Measurements from ENCODE around the gene CD2BP2. TPM values are rescaled to one million over a fixed set of nuclear protein-coding genes. Genes with fewer than 3 reads are reported as not detected.

CD2BP2 gene
- total RNA-seq, 2 donors from 2014 or later: 95.8 to 99.7 TPM

DNA sequence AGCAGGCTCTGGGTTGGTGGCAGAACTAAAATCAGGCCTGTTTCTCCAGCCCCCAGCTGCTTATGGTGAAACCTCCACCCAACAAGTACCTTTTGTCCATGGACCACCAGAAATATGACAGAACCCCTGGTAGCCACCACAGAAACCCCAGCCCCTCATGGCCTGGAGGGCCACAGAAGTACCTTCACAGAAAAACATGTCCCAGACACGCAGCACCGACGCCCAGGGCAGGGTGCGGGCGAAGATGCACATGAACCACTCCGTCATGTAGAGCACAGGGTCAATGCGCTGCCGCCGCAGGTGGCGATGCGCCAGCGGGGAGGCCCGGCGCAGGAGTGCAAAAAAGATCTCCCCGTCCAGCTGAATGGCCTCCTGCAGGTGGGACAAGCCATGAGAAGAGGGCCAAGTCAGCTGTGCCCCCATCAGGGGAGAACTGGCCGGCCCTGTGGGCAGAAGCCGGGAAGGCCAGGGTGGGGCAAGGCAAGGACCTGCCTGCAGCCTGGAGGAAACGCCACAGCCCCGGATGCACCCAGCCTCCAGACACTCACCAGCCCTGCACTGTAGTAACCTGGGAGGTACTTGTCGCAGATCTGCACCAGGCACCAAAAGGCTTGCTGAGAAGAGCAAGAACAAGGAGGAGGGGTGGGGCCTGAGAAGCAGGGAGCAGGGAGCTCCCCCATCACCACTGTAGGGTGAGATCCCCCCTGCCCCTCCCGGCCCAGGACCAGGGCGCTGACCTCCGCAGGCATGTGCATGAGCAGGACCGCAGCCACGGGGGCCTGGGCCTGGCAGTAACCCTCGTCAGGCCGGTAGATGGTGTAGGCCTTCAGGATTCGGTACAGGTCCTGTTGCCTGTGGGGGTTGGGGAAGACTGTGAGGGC, 4.1 kb upstream of the CD2BP2 start:
- peaks cover 14% of the 10 kb centered on the region for H3K36me3 Mint-ChIP-seq
- H3K27me3 Mint-ChIP-seq: no peaks in the 10 kb centered on the region
- no peak for ATAC-seq
- H3K9me3 Mint-ChIP-seq: no peaks in the 10 kb centered on the region
- peaks cover 35 to 40% of the 10 kb centered on the region in 2 donors for H3K4me1 Mint-ChIP-seq (ENCODE audit: low read depth in 2 of 2)
- no peak overlapping the region for H3K4me3 Mint-ChIP-seq
- DNase-seq (ENCODE audit: low spot score): no peak
- H3K27ac Mint-ChIP-seq: no peak overlapping the region

- no peak overlapping the region for H3K4me3 Mint-ChIP-seq
- H3K36me3 Mint-ChIP-seq: peaks cover 14% of the 10 kb centered on the region
- DNase-seq (ENCODE audit: low spot score): no peak
- H3K4me1 Mint-ChIP-seq (ENCODE audit: low read depth in 2 of 2): peaks cover 41 to 46% of the 10 kb centered on the region in 2 donors
- no peaks in the 10 kb centered on the region for H3K27me3 Mint-ChIP-seq
- no peak for ATAC-seq
- no peak overlapping the region for H3K27ac Mint-ChIP-seq
- no peaks in the 10 kb centered on the region for H3K9me3 Mint-ChIP-seq
Measured at GRCh38 chr16:30358577-30358936, 3.4 kb upstream of the CD2BP2 start.

DNA sequence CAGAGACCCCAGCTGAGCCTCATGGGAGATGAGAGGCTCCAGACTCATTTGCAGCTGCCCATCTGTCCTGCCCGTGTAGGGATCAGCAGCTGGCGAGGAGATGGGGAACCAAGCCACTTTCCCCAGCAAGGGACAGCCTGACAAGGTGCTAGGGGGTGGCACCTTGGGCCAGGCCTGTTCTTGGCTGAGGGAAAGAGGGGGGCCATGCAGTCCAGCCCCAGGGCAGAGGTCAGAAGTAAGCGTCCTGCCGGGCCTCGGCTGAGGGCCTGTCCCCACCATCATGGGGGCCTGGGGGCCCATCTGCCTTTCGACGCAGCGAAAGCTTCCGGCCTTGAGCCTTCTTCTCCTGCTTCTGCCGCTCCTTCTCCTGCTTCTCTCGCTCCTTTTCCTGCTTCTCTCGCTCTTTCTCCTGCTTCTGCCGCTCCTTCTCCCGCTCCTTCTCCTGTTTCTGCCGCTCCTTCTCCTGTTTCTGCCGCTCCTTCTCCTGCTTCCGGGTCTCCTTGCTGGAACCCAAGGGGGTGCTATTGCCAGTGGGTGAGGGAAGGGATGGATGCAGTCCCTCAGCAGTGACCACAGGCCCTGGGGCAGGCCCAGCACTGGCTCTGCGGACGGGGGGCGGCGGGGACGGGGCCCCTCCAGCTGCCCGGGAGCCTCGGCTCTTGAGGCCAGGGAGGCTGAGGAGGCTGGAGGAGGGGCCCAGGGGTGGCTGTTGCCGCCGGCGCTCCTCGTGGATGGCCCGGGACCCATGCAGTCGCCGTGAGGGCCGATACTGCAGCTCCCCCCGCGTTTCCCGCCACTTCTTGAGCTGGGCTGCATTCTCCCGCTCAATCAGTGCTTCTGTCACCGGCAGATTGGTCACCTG, 2.8 kb upstream of the CD2BP2 start:
- peaks cover 9% of the 10 kb centered on the region for H3K36me3 Mint-ChIP-seq
- H3K27me3 Mint-ChIP-seq: no peaks in the 10 kb centered on the region
- peak overlapping the region in 1 of 2 donors; percentile 99 for H3K27ac Mint-ChIP-seq
- peaks cover 36 to 45% of the 10 kb centered on the region in 2 donors for H3K4me1 Mint-ChIP-seq (ENCODE audit: low read depth in 2 of 2)
- ATAC-seq: no peak
- H3K4me3 Mint-ChIP-seq: no peak overlapping the region
- H3K9me3 Mint-ChIP-seq: no peaks in the 10 kb centered on the region
- DNase-seq (ENCODE audit: low spot score): no peak

- Mint-ChIP-seq H3K27ac (peak overlapping the region; percentile 11 to 99), H3K9me3 (no peaks in the 10 kb centered on the region), H3K36me3 (peaks cover 1% of the 10 kb centered on the region), H3K4me3 (no peak overlapping the region), H3K4me1 (ENCODE audit: low read depth in 2 of 2) (peaks cover 37 to 44% of the 10 kb centered on the region in 2 donors), H3K27me3 (no peaks in the 10 kb centered on the region)
- DNase-seq (ENCODE audit: low spot score): peak; percentile 40
- no peak for ATAC-seq
Measured at GRCh38 chr16:30357085-30357714, 2.1 kb upstream of the CD2BP2 start.

DNA sequence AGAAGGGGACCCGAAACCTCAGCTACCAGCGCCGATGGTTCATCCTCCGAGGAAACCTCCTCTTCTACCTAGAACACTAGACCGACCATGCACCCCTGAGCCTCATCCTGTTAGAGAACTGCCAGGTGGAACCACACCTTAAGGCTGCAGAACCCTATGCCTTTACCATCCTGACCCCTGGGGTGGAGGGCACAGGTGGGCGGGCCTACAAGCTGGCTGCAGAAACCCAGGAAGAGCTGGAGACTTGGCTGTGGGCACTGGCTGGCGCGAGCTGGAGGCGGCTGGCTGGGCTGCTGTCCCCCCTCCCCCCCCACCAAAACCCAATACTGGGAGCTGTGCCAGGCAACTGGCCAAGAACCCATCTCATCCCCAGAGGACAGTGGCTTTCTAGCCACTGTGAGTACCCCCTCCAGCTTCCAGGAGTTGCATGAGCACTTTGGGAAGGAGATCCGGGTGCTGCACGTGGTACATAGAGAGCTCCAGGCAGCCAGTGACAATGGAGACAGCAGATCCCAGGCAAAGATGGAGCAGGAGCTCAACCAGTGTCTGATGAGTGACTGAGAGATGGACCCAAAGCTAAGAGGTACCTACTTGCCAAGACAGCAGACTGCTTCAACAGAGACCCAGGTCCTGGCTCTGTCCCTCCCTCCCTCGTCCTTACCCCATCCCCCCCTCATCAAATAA, 1.4 kb upstream of the CD2BP2 start:
- H3K4me3 Mint-ChIP-seq: peak overlapping the region; percentile 95
- DNase-seq (ENCODE audit: low spot score): peak; percentile 56
- ATAC-seq: no peak
- peak overlapping the region; percentile 92 to 99 for H3K27ac Mint-ChIP-seq
- peaks cover 43 to 47% of the 10 kb centered on the region in 2 donors for H3K4me1 Mint-ChIP-seq (ENCODE audit: low read depth in 2 of 2)
- no peaks in the 10 kb centered on the region for H3K9me3 Mint-ChIP-seq
- H3K36me3 Mint-ChIP-seq: no peaks in the 10 kb centered on the region
- no peaks in the 10 kb centered on the region for H3K27me3 Mint-ChIP-seq

DNA sequence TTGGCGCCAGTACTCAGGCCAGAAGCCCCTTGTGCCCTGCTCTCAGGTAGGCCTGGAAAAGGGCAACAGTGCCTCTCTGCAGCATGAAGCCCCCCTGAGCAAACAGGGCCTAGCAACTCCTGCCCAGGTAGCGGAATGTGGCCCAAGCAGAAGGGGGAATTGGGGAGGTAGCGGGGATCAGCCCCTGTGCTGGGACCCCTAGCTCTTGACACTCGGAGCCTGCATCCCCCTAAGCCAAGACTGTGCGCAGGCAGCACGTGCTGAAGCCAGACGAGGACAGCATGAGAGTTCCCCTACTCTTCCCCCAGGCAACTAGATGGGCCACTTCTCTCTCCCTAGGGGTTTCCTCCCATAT, 823 bp upstream of the CD2BP2 start:
- DNase-seq (ENCODE audit: low spot score): no peak
- peaks cover 49 to 51% of the 10 kb centered on the region in 2 donors for H3K4me1 Mint-ChIP-seq (ENCODE audit: low read depth in 2 of 2)
- peak overlapping the region; percentile 95 for H3K4me3 Mint-ChIP-seq
- no peaks in the 10 kb centered on the region for H3K36me3 Mint-ChIP-seq
- peak overlapping the region; percentile 92 to 99 for H3K27ac Mint-ChIP-seq
- no peaks in the 10 kb centered on the region for H3K27me3 Mint-ChIP-seq
- no peak for ATAC-seq
- no peaks in the 10 kb centered on the region for H3K9me3 Mint-ChIP-seq

DNA sequence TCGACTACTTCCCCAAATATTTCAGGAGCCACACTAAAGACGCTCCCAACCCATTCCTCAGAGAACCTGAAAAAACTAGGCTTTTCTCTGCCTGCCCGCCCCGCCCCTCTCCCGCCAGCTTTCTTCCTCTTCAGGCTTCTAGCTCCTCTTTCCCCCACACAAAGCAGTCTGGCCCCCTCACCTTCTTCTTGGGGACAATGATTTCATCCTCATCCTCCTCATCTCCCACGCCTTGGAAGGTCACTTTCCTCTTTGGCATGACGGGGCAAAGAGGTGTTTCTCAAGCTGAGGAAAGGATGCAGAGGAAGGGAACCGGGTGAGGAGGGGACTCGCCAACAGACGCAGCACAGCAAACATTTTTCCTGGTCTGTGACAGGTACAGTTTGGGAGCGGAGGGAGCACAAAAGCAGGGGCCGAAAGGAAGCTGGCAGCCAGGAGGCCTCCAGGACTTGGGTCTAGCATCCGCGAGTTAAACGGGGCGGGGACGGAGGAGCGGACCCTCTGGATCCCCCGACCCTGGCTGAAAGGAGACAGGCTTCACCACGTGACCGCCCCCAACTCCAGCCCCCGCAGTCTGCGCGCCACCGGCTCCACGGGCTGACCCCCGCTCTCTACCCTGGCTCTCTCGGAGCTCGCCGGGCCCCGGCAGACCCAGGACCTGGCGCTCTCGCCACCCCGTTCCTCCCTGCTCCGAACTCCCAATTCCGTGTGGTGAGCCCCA, 525 bp downstream of the CD2BP2 start:
- no peak for DNase-seq (ENCODE audit: low spot score)
- Mint-ChIP-seq H3K4me1 (ENCODE audit: low read depth in 2 of 2) (peaks cover 56 to 58% of the 10 kb centered on the region in 2 donors), H3K27ac (peak overlapping the region; percentile 92 to 99), H3K4me3 (peak overlapping the region; percentile 95), H3K27me3 (no peaks in the 10 kb centered on the region), H3K36me3 (peaks cover 5% of the 10 kb centered on the region), H3K9me3 (no peaks in the 10 kb centered on the region)
- ATAC-seq: peak; percentile 22 to 40

DNA sequence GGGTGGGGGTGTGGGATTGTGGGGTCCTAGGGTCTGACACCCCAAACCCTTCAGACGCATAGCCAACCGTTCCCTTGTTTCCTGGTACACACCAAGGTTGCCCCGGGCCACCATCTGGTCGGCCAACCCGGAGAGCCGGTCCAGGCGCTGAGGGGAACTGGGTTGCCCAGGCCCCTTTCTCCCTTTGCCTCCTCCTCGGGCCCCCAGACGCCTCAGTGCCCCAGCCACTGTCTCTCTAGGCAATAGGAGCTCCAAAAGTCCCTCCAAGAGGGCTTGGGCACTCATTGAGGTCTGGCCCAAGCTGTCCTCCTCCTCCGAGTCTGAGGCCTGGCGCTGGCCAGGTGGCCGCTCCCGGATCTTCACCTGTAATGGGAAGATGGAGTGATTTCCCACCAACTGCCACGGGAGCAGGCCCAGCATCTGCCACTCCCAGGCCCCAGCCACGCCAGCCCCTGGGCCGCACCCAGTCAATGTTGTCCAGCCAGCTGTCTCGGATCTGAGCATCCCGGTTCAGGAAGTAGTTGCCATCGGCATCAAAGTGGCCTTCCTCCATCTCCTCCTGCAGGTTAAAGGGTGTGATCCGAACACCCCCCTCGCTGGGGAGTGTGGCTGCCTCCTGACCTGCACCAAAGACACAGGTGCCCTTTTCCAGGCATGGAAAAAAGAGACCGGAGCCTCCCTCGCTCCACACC, 1.5 kb downstream of the CD2BP2 start:
- no peak for ATAC-seq
- peak overlapping the region; percentile 95 for H3K4me3 Mint-ChIP-seq
- H3K36me3 Mint-ChIP-seq: peaks cover 5% of the 10 kb centered on the region
- peaks cover 64 to 67% of the 10 kb centered on the region in 2 donors for H3K4me1 Mint-ChIP-seq (ENCODE audit: low read depth in 2 of 2)
- H3K27me3 Mint-ChIP-seq: no peaks in the 10 kb centered on the region
- DNase-seq (ENCODE audit: low spot score): peak; percentile 59
- H3K27ac Mint-ChIP-seq: peak overlapping the region; percentile 92 to 99
- no peaks in the 10 kb centered on the region for H3K9me3 Mint-ChIP-seq

DNA sequence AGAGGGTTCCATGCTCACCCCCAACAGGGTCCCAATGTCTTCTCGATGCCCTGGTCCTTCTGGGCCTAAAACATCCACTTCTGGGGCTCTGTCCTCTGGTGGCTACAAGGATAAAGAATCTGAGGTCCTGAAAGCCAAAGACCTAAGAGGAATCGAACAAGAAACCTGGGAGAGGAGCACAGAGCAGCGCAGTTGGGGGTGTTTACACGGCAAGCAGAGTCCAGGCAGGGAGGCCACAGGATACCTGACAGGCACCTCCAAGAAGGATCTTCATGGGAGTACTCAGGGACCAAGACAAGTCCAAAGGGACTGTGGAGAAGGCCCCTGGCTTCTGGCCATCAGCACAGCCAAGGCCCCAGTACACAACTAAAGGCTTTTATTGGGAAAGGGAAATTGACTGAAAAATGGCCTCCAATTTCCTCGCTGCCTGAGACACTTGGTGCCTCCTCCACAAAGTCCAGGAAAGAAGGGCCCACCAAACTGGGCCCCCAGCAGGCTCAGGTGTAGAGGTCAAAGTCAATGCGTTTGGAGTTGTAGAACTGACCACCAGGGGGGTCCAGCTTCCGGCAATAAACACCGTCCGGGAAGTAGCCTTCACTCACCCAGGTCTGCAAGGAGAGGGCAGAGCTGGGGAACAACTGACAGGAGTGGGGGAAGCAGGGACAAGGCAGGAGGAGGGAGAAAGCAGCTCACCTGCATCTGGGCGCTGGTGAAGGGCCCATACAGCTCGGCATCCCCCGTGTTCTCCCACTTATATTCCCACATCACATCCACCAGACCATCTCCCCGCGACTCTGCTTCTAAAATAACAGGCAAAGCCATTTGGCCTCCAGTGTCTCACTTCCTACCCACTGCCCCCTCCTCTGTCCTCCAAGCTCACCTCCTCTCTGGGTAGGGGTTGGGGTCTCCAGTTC, 2.4 kb downstream of the CD2BP2 start:
- Mint-ChIP-seq H3K4me3 (peak overlapping the region; percentile 51), H3K27ac (peak overlapping the region; percentile 12 to 99), H3K4me1 (ENCODE audit: low read depth in 2 of 2) (peaks cover 64 to 67% of the 10 kb centered on the region in 2 donors), H3K27me3 (no peaks in the 10 kb centered on the region), H3K9me3 (no peaks in the 10 kb centered on the region), H3K36me3 (peaks cover 5% of the 10 kb centered on the region)
- ATAC-seq (no peak), DNase-seq (ENCODE audit: low spot score) (peak; percentile 41)

DNA sequence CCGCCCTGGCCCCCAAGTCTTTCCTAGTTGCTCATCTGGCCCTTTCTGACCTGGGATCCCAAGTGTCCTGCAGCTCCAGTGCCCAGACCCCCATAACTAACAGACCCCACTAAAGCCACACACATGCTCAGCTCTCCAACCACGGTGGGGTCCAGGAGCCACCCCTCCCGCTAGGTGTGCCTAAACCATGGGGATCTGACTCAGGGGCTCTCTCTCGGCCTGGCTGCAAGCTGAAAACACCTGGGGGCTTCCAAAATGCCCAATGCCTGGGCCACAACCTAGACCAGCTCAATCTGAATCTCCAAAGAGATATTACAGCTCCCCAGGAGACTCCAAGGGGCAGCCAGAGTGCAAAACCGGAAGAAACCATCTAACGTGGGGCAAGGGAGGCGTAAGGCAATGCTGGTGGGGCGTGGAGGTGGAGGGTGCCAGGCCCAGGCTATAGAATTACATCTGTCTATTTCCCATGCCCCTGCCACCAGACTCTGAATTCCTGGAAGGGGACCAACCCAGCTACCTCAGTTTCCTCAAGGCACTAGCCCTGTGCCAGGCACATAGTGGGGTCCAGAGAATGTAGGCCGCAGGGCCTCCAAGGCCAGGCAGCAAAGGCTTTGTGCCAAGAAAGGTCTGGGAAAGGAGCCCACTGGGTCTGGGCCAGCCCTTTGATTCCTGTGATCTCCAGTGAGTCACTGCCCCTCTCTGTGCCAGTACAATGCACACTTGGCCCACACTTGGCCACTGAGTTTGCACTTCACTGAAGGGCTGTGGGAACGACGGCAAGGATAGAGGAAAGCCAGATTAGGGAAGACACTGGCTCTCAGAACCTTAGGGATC, 3.3 kb downstream of the CD2BP2 start:
- Mint-ChIP-seq H3K27ac (peak overlapping the region; percentile 91 to 99), H3K9me3 (no peaks in the 10 kb centered on the region), H3K4me1 (ENCODE audit: low read depth in 2 of 2) (peaks cover 59 to 60% of the 10 kb centered on the region in 2 donors), H3K27me3 (no peaks in the 10 kb centered on the region), H3K36me3 (peaks cover 5% of the 10 kb centered on the region), H3K4me3 (peak overlapping the region; percentile 69)
- DNase-seq (ENCODE audit: low spot score) (peak; percentile 44), ATAC-seq (no peak)

DNA sequence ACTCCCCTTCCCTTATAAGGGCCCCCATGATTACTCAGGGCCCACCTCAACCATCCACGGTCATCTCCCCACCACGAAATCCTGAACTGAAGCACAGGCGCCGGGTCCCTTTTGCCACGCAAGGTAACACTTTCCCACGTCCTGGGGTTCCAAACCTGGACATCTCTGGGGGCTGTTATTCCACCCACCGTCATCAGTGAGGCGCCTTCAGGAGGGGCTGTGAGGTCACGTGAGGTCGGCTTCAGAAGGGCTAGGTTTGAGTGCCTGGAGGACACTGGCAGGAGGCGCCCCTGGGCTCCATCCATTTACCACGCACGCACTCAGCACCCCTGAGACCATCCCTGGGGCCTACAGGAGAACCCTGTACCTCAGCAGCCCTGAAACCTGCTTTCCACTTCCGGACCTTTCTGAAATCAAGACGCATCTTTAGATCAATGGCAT, 4.1 kb downstream of the CD2BP2 start:
- Mint-ChIP-seq H3K27ac (peak overlapping the region; percentile 91 to 99), H3K4me1 (ENCODE audit: low read depth in 2 of 2) (peaks cover 54 to 60% of the 10 kb centered on the region in 2 donors), H3K4me3 (peak overlapping the region; percentile 69), H3K9me3 (no peaks in the 10 kb centered on the region), H3K27me3 (no peaks in the 10 kb centered on the region), H3K36me3 (peaks cover 5% of the 10 kb centered on the region)
- no peak for ATAC-seq
- DNase-seq (ENCODE audit: low spot score): peak; percentile 51

All from natural killer cell treated with Interleukin-12 subunit alpha and Interleukin-12 subunit beta and Interleukin-15 and Interleukin-18, amount 100 ng/mL, for 72 hours (primary cell).